Measurements from ENCODE around the gene PUS3. TPM values are rescaled to one million over a fixed set of nuclear protein-coding genes. Genes with fewer than 3 reads are reported as not detected.

The PUS3 gene, protein sequence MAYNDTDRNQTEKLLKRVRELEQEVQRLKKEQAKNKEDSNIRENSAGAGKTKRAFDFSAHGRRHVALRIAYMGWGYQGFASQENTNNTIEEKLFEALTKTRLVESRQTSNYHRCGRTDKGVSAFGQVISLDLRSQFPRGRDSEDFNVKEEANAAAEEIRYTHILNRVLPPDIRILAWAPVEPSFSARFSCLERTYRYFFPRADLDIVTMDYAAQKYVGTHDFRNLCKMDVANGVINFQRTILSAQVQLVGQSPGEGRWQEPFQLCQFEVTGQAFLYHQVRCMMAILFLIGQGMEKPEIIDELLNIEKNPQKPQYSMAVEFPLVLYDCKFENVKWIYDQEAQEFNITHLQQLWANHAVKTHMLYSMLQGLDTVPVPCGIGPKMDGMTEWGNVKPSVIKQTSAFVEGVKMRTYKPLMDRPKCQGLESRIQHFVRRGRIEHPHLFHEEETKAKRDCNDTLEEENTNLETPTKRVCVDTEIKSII
- 11.9 TPM for total RNA-seq (2021; ENCODE audit: unreplicated experiment)
- polyA plus RNA-seq (2012), result 7.0 and 7.2 TPM in 2 replicates
- percentile 72 among the genes with signal in this experiment for Bru-seq, nascent RNA
- BruChase-seq, experiment 1, labeled RNA remaining after a 6-hour chase, result percentile 53 among the genes with signal in this experiment
- BruChase-seq, experiment 2, labeled RNA remaining after a 2-hour chase, result percentile 64 among the genes with signal in this experiment
- long read RNA-seq, transcript PUS3-201 (4 exons, 1,843 nt), result major isoform, 7 of 17 reads
- long read RNA-seq, partial matches to known transcripts, result 1 of 17 reads
- long read RNA-seq, other reads (novel, unspliced or antisense), result 4 of 17 reads

DNA sequence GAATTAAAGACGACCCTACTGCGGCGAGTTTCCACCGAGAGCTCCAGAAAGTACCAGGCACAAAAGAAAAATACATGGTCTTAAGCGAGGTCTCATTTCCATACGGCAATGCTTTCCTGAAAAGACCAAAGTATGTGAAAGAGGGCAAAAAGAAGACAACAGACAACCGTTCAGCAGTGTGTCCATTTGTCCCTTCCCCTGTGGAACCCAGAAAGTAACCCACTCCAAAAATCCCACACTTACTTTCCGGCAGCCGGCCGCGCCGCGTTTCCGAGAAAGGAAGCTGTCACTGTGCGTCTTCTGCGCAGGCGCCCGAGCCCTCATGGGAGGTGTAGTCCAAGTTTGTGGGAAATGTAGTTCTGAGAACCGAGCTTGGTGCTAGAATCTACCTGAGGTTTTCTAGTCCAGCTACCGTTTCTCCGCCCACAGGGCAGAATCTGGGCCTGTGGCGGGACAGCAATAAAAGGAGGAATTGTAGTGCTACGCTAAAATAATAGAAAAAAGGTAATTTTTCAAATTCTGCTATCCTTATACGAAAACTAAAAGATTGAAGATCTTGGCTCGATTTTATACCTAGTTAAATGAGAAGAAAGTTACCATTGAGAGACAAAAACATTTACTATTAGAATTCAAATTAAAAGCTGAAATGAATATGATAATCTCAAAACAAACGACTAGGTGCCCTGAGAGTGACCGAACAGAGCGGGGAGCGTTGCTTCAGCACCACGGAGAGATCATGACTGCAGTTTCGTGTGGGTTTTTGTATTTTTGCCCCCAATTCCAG is at the start of gene PUS3:
PUS3 (minus strand) TSS at position 280 of the 784 bp plus-strand sequence. CDS start 6,922 bp downstream, outside the sequence.
- peaks cover 8% of the 10 kb centered on the region; the same call in 1 of the 2 replicates for H3K27me3 ChIP-seq (ENCODE audit: insufficient read depth, low read length)
- DNase-seq (ENCODE audit: low read depth, low spot score) (peak; percentile 73), ATAC-seq (peak; percentile 97)
- POLR2A ChIA-PET, result interaction anchor here (0.6 to 1.4 kb wide), 4 partner anchors 10 to 316 kb away, joined by 3 to 13 read pairs (median 4); partner anchors contain the start of gene HYLS1
- H3K9ac ChIP-seq (ENCODE audit: low read length), result peak within 1 kb of the TSS; percentile 74
- BruUV-seq (replicated peaks), result no TSS peak
- 0 out of 2 replicates have a peak, but pooled peaks cover 4% of the 10 kb centered on the region for H4K20me1 ChIP-seq (ENCODE audit: insufficient read depth)
- intact Hi-C loops (cut with micrococcal nuclease), result no loop called here
- peak within 1 kb of the TSS; percentile 32 for H2AFZ ChIP-seq (ENCODE audit: low read depth, low read length, poor library complexity, severe bottlenecking)
- peak within 1 kb of the TSS; percentile 63 to 82 for H3K4me3 ChIP-seq (replicated peaks in 1 of 2; ENCODE audit: low read depth in 1 of 2, low read length in 2 of 2)
- RAD21 ChIA-PET (ENCODE audit: low non-redundant PET in 1 of 2, low total read pairs in 2 of 2, uncharacterized antibody in 2 of 2, unreplicated experiment in 2 of 2), result interaction anchor here (0.7 kb wide), 2 partner anchors 15 to 222 kb away, joined by 4 read pairs; no protein-coding TSS in a partner anchor
- peak within 1 kb of the TSS; percentile 79 for H3K4me2 ChIP-seq (ENCODE audit: low read length)
- CTCF ChIA-PET, result interaction anchor here (0.7 to 1.1 kb wide), 4 partner anchors 11 to 349 kb away, joined by 3 to 8 read pairs (median 4); no protein-coding TSS in a partner anchor
- peaks cover 17 to 20% of the 10 kb centered on the region in 2 experiments; a peak in 3 of 4 replicates for H3K36me3 ChIP-seq (ENCODE audit: control insufficient read depth in 1 of 2, insufficient read depth in 2 of 2, low read length in 2 of 2)
- peak within 1 kb of the TSS; percentile 65 for H3K27ac ChIP-seq (ENCODE audit: low read depth, low read length)
- no peaks in the 10 kb centered on the region for H3K9me2 ChIP-seq (ENCODE audit: insufficient read depth)
- peaks cover 3 to 8% of the 10 kb centered on the region in 2 experiments; a peak in 2 of 4 replicates for H3K4me1 ChIP-seq (ENCODE audit: control insufficient read depth in 1 of 2, insufficient read depth in 2 of 2, low read length in 2 of 2)
- H3K9me3 ChIP-seq (ENCODE audit: control insufficient read depth in 1 of 2, insufficient read depth in 1 of 2, low read depth in 1 of 2, low read length in 2 of 2), result no peaks in the 10 kb centered on the region
- peaks cover 44% of the 10 kb centered on the region for H3K79me2 ChIP-seq (ENCODE audit: insufficient read depth, low read length)
- TF ChIP-seq EZH2 (IDR thresholded peaks at IDR 0.05) (no peak), FOSL1 (IDR thresholded peaks at IDR 0.05; ENCODE audit: low read depth) (no peak), POLR2A (IDR thresholded peaks at IDR 0.05; ENCODE audit: borderline replicate concordance, extremely low read depth, insufficient read depth, insufficient read length) (peak; percentile 66), MAX (IDR thresholded peaks at IDR 0.05) (peak; percentile 75), POLR2AphosphoS5 (IDR thresholded peaks at IDR 0.05; ENCODE audit: low read depth, low read length) (peak; percentile 93), ATF3 (IDR thresholded peaks at IDR 0.05) (no peak), ZBTB33 (IDR thresholded peaks at IDR 0.05; ENCODE audit: extremely low read depth, insufficient replicate concordance, low read length) (no peak), ZFX (IDR thresholded peaks at IDR 0.05) (no peak), SRF (IDR thresholded peaks at IDR 0.05; ENCODE audit: low read depth) (peak; percentile 63), SIN3A (IDR thresholded peaks at IDR 0.05; ENCODE audit: low read depth) (peak; percentile 87), SP1 (IDR thresholded peaks at IDR 0.05; ENCODE audit: low read depth) (peak; percentile 56), ZNF274 (IDR thresholded peaks at IDR 0.05; ENCODE audit: low read depth, low read length) (no peak), EGR1 (IDR thresholded peaks at IDR 0.05; ENCODE audit: low read depth) (no peak), YY1 (IDR thresholded peaks at IDR 0.05; ENCODE audit: extremely low read depth, insufficient replicate concordance, low read depth, low read length) (peak; percentile 75), ELF1 (IDR thresholded peaks at IDR 0.05; ENCODE audit: borderline replicate concordance, low read depth) (no peak), EZH2phosphoT487 (IDR thresholded peaks at IDR 0.05; ENCODE audit: borderline replicate concordance) (no peak)
- TF ChIP-seq, protein P1, sequence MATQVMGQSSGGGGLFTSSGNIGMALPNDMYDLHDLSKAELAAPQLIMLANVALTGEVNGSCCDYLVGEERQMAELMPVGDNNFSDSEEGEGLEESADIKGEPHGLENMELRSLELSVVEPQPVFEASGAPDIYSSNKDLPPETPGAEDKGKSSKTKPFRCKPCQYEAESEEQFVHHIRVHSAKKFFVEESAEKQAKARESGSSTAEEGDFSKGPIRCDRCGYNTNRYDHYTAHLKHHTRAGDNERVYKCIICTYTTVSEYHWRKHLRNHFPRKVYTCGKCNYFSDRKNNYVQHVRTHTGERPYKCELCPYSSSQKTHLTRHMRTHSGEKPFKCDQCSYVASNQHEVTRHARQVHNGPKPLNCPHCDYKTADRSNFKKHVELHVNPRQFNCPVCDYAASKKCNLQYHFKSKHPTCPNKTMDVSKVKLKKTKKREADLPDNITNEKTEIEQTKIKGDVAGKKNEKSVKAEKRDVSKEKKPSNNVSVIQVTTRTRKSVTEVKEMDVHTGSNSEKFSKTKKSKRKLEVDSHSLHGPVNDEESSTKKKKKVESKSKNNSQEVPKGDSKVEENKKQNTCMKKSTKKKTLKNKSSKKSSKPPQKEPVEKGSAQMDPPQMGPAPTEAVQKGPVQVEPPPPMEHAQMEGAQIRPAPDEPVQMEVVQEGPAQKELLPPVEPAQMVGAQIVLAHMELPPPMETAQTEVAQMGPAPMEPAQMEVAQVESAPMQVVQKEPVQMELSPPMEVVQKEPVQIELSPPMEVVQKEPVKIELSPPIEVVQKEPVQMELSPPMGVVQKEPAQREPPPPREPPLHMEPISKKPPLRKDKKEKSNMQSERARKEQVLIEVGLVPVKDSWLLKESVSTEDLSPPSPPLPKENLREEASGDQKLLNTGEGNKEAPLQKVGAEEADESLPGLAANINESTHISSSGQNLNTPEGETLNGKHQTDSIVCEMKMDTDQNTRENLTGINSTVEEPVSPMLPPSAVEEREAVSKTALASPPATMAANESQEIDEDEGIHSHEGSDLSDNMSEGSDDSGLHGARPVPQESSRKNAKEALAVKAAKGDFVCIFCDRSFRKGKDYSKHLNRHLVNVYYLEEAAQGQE (IDR thresholded peaks at IDR 0.05; ENCODE audit: low read depth), result peak; percentile 54

All from HCT116 (cell line).